Measurements from ENCODE around the gene TRIM9.
"Not testable (repeated sequence)": the region's sequence is repeated elsewhere in the genome, so short reads cannot be mapped to it uniquely, and the experiment has no call there.

The TRIM9 gene

GRCh38 chr14:50998612-50999011, 96.3 kb downstream of the TRIM9 start:
- no peak for DNase-seq

- DNase-seq: no peak
Observed at GRCh38 chr14:50997712-50998111, 97.2 kb downstream of the TRIM9 start.

GRCh38 chr14:50994158-50994557, 100.7 kb downstream of the TRIM9 start:
- DNase-seq: not testable (repeated sequence)

GRCh38 chr14:50985859-50986331, 109.0 kb downstream of the TRIM9 start:
- DNase-seq: no peak

- no peak for DNase-seq
Observed at GRCh38 chr14:50985124-50985858, 109.6 kb downstream of the TRIM9 start.

- no peak for DNase-seq
Observed at GRCh38 chr14:50984036-50984710, 110.7 kb downstream of the TRIM9 start.

GRCh38 chr14:50979941-50980850, 114.7 kb downstream of the TRIM9 start:
- no peak for DNase-seq

GRCh38 chr14:50978888-50979287, 116.0 kb downstream of the TRIM9 start:
- no peak for DNase-seq

- DNase-seq: no peak
Observed at GRCh38 chr14:50978529-50978871, 116.4 kb downstream of the TRIM9 start.

GRCh38 chr14:50977863-50978528, 116.9 kb downstream of the TRIM9 start:
- no peak for DNase-seq

- DNase-seq: no peak
Observed at GRCh38 chr14:50974118-50974517, 120.8 kb downstream of the TRIM9 start.

- DNase-seq: no peak
Observed at GRCh38 chr14:50972734-50973133, 122.2 kb downstream of the TRIM9 start.

GRCh38 chr14:50970886-50971781, 123.8 kb downstream of the TRIM9 start:
- no peak for DNase-seq

GRCh38 chr14:50967790-50968189, 127.1 kb downstream of the TRIM9 start:
- DNase-seq: no peak

- DNase-seq: no peak
Observed at GRCh38 chr14:50967103-50967502, 127.8 kb downstream of the TRIM9 start.

GRCh38 chr14:50964683-50965390, 130.1 kb downstream of the TRIM9 start:
- no peak for DNase-seq

- no peak for DNase-seq
Observed at GRCh38 chr14:50963919-50964318, 131.0 kb downstream of the TRIM9 start.

- DNase-seq: no peak
Observed at GRCh38 chr14:50961605-50962221, 133.2 kb downstream of the TRIM9 start.

GRCh38 chr14:50957296-50957695, 137.6 kb downstream of the TRIM9 start:
- DNase-seq: no peak

- DNase-seq: not testable (repeated sequence)
Observed at GRCh38 chr14:50956421-50956820, 138.5 kb downstream of the TRIM9 start.
